Esophagus squamous epithelium (tissue), 5 donors: ENCODE results near the gene KLC1. TPM values are rescaled to one million over a fixed set of nuclear protein-coding genes. Genes with fewer than 3 reads are reported as not detected.

ENCODE experiments used
- DNase-seq: peaks from one replicate; lab custom pipeline; 2025; lab: John Stamatoyannopoulos, UW
- H3K27ac ChIP-seq, 4 donors: fragments of 200-600 bp; sonication (generic); one replicate each; pipeline ENCODE4 v1.5.1; 2016 to 2019; ENCODE audit warnings: mild to moderate bottlenecking in 1 of 4
- H3K27me3 ChIP-seq, 4 donors: fragments of 200-600 bp; sonication (generic); 1 replicate in 3 of 4; 2 replicates in 1 of 4; pipeline versions ENCODE4 v1.5.1 to v1.6.0; 2017 to 2021; ENCODE audit warnings: antibody characterized with exemption in 1 of 4
- H3K36me3 ChIP-seq, 3 donors: fragments of 200-600 bp; sonication (generic); one replicate each; pipeline ENCODE4 v1.5.1; 2016 to 2019
- H3K4me1 ChIP-seq, 3 donors: fragments of 200-600 bp; sonication (generic); one replicate each; pipeline ENCODE4 v1.5.1; 2017 to 2019
- H3K4me3 ChIP-seq, 4 donors: fragments of 200-600 bp; sonication (generic); 1 replicate in 3 of 4; 2 replicates in 1 of 4; pipeline ENCODE4 v1.5.1; 2016 to 2019; ENCODE audit warnings: mild to moderate bottlenecking in 2 of 4, moderate library complexity in 1 of 4
- H3K9me3 ChIP-seq, 3 donors: fragments of 200-600 bp; sonication (generic); one replicate each; pipeline ENCODE4 v1.5.1; 2016 to 2019
- POLR2A ChIP-seq, 4 donors: fragments of 450-650 bp; IDR thresholded peaks; one replicate each; pipeline ENCODE4 v1.6.1; 2017; ENCODE audit warnings: antibody characterized with exemption in 4 of 4, mild to moderate bottlenecking in 4 of 4, moderate library complexity in 3 of 4
- WGBS, 2 donors: methylation state at CpG; one replicate each; pipeline ENCODE4 v1.1.5; 2018; 5-methylcytosine and 5-hydroxymethylcytosine counted together
- intact Hi-C: fragments of 100-400 bp; cut with DNase I; formaldehyde crosslinking; loops from one replicate; pipeline ENCODE4 v1.15.0; 2022
- total RNA-seq, 4 donors: library from RNA; depleted of rRNA; stranded (reverse); fragments of >200 nt; gene quantifications; one replicate each; pipeline ENCODE4 v1.1.0, GENCODE V29; 2016
- TF ChIP-seq, protein P1 (sequence below), 6 experiments: fragments of 450-650 bp in 4 of 6; fragments of 200-600 bp in 2 of 6; sonication (generic) in 2 of 6; IDR thresholded peaks; one replicate each; pipeline ENCODE4 v1.5.1; 2016 to 2019; ENCODE audit warnings: antibody characterized with exemption in 6 of 6, mild to moderate bottlenecking in 4 of 6, moderate library complexity in 4 of 6
- donor health status: DM: yes; HTN: yes; CAD: no.

The KLC1 gene
- total RNA-seq, 4 donors from 2014 or later = 101 to 285 (median 194) TPM

DNA sequence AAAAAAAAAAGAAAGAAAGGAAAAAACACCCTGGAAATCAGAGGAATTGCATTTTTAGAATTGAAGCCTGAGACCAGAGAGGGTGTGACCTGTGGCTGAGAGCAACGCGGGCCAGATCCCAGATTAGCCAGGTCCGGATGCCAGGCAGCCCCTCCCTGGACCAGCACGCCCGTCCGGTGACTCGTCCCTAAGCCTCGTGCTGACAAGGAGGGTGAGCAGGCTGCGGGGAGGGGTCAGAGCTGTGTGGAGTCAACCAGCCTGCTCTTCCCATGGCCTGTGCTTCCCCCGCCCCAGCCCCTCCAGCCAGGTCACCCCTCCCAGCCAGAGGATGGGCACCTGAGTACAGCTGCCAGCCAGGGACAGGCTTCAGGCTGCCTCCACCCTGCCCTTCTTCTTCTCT is 4.2 kb upstream of the KLC1 start:
- peaks cover 27 to 53% (median 31%) of the 10 kb centered on the region in 3 donors for H3K4me1 ChIP-seq
- intact Hi-C loops = loop anchor here (10.0 kb wide), 1 partner anchor 50 kb away; no protein-coding TSS in a partner anchor
- H3K27me3 ChIP-seq = no peaks in the 10 kb centered on the region
- TF ChIP-seq, protein P1, sequence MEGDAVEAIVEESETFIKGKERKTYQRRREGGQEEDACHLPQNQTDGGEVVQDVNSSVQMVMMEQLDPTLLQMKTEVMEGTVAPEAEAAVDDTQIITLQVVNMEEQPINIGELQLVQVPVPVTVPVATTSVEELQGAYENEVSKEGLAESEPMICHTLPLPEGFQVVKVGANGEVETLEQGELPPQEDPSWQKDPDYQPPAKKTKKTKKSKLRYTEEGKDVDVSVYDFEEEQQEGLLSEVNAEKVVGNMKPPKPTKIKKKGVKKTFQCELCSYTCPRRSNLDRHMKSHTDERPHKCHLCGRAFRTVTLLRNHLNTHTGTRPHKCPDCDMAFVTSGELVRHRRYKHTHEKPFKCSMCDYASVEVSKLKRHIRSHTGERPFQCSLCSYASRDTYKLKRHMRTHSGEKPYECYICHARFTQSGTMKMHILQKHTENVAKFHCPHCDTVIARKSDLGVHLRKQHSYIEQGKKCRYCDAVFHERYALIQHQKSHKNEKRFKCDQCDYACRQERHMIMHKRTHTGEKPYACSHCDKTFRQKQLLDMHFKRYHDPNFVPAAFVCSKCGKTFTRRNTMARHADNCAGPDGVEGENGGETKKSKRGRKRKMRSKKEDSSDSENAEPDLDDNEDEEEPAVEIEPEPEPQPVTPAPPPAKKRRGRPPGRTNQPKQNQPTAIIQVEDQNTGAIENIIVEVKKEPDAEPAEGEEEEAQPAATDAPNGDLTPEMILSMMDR (IDR thresholded peaks at IDR 0.05) = no peak
- TF ChIP-seq POLR2A (IDR thresholded peaks at IDR 0.05) = no peak
- WGBS, 2 donors = 2 to 6% methylated on average over 9 to 10 of the region's 10 CpGs
- no peak for DNase-seq
- no peaks in the 10 kb centered on the region for H3K9me3 ChIP-seq
- peak overlapping the region; percentile 66 to 86 (median 80) for H3K27ac ChIP-seq
- peak overlapping the region in 1 of 4 donors; percentile 32 for H3K4me3 ChIP-seq
- H3K36me3 ChIP-seq = no peaks in the 10 kb centered on the region

DNA sequence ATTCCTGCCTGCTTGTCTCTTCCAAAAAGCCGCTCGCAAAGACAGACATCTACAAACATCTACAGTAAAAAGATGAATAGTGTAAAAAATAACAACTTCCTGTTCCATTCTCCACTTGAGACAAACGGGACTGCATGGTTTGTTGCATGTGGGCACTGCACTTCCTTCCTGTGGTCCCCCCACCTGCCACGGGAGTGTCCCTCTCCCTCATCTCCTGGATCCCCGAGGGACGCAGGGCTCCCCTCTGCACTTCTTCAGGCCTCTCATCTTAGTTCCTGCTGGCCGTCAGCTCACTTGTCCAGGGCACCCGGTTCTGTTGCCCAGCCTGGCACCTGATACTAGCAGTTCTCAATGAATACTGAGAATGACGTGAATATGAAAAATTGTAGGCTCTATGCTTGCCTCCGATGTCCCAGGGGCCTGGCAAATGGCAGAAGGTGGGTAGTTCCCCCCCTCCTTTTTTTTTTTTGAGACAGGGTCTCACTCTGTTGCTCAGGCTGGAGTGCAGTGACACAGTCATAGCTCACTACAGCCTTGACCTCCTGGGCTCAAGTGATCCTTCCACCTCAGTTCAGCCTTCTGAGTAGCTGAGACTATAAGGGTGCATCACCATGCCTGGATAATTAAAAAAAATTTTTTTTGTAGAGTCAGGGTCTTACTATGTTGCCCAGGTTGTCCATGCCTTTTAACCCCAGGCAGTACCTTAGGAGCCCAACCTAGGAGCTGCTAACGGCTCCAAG is 3.5 kb upstream of the KLC1 start:
- Histone ChIP-seq H3K4me1 (peaks cover 30 to 60% (median 34%) of the 10 kb centered on the region in 3 donors), H3K36me3 (no peaks in the 10 kb centered on the region), H3K27ac (peak overlapping the region; percentile 66 to 86 (median 80)), H3K9me3 (no peaks in the 10 kb centered on the region), H3K27me3 (no peaks in the 10 kb centered on the region), H3K4me3 (peak overlapping the region in 1 of 4 donors; percentile 32)
- intact Hi-C loops = loop anchor here (10.0 kb wide), 1 partner anchor 51 kb away; no protein-coding TSS in a partner anchor
- no peak for TF ChIP-seq POLR2A (IDR thresholded peaks at IDR 0.05)
- TF ChIP-seq, protein P1 (IDR thresholded peaks at IDR 0.05) = no peak
- WGBS, 2 donors = 37 to 40% methylated on average over 9 to 10 of the region's 11 CpGs
- no peak for DNase-seq

DNA sequence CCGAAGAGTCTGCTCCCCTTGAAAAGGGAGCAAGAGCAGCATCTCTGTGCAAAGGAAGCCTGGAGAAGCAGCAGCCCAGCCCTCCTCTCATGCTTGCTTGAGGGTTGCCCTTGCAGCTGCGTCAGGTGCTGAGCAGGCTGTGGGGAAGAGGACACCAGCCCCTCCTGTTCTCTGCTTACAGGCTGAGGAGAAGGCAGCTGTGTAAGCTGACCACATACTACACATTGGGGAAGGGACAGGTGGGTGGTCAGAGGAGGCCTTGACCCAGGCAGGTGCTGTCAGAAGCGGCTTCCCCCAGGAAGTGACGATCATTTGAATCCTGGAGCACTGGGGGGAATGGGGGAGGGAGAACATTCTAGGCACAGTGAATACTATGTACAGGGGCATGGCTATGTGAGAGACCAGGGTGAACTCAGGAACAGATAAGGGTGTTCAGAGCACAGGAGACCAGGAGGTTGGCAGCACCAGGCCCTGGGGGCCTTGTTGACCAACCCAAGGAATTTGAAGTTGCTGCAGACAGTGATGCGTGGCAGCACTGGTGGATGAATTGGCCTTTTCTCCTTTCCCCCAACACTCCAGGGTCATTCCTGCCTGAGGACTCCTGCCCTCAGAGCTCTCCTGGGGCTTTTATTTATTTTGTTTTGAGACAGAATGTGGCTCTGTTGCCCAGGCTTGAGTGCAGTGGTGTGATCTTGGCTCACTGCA is 2.7 kb upstream of the KLC1 start:
- 60 to 94% methylated on average over 1 to 5 of the region's 5 CpGs for WGBS, 2 donors
- DNase-seq = no peak
- intact Hi-C loops = loop anchor here (10.0 kb wide), 1 partner anchor 51 kb away; no protein-coding TSS in a partner anchor

DNA sequence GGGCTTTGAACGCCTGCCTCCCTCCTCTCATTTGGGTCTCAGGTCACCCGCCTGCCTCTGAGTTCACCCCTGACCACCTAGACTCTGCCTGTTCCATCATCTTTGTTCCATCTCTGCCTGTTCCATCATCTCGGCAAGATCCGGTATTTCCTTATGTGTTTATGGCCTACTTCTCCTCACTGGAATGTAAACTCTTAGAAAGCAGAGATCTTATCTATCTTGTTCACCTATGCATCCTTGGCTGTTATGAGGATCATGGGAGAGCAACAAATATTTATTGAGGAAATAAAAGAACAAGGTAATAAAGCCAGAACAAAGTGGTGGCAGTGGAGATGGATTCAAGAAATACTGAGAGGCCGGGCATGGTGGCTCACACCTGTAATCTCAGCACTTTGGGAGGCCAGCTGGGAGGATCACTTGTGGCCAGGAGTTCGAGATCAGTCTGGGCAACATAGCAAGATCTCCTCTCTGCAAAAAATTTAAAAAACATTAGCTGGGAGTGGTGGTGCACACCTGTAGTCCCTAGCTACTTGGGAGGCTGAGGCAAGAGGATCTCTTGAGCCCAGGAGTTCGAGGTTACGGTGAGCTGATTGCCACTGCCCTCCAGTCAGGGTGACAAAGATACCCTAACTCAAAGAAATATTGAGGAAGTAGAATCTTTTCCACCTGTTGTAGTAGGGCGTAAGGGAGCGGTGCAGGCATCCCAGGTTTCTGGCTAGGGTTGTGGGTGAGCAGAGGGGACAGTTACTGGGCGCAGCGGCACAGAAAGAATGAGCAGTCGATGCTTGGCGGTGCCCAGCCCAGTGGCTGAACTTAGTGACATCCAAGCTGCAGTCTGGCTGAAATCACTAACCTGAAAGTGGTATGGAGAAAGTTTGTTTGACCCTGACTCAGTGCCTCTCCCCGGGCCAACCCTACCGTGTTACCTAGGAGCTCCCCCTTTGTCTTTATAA is 1.7 kb upstream of the KLC1 start:
- intact Hi-C loops = loop anchor here (10.0 kb wide), 1 partner anchor 53 kb away; no protein-coding TSS in a partner anchor
- no peaks in the 10 kb centered on the region for H3K27me3 ChIP-seq
- no peaks in the 10 kb centered on the region for H3K9me3 ChIP-seq
- DNase-seq = no peak
- 81 to 89% methylated on average over 14 to 15 of the region's 16 CpGs for WGBS, 2 donors
- H3K27ac ChIP-seq = peak overlapping the region; percentile 98 to 100 (median 98)
- H3K4me1 ChIP-seq = peaks cover 39 to 78% (median 44%) of the 10 kb centered on the region in 3 donors
- H3K4me3 ChIP-seq = no peak overlapping the region
- no peak for TF ChIP-seq POLR2A (IDR thresholded peaks at IDR 0.05)
- TF ChIP-seq, protein P1 (IDR thresholded peaks at IDR 0.05) = no peak
- H3K36me3 ChIP-seq = peaks cover 0 to 13% (median 0%) of the 10 kb centered on the region in 3 donors

More for the DNA sequence above, 2.7 kb upstream of the KLC1 start:
- peak overlapping the region in 2 of 4 donors; percentile 80 to 81 for H3K27ac ChIP-seq
- H3K27me3 ChIP-seq = no peaks in the 10 kb centered on the region
- TF ChIP-seq, protein P1 (IDR thresholded peaks at IDR 0.05) = no peak
- no peak for TF ChIP-seq POLR2A (IDR thresholded peaks at IDR 0.05)
- no peak overlapping the region for H3K4me3 ChIP-seq
- no peaks in the 10 kb centered on the region for H3K9me3 ChIP-seq
- H3K36me3 ChIP-seq = peaks cover 0 to 3% (median 0%) of the 10 kb centered on the region in 3 donors
- peaks cover 37 to 67% (median 39%) of the 10 kb centered on the region in 3 donors for H3K4me1 ChIP-seq
